ENCODE data around the gene ARHGAP40.

GRCh38 chr20:38625896-38626295 lies 24.3 kb downstream of the ARHGAP40 start:
- TF ChIP-seq SLC30A9 (CRISPR knock-in tag; IDR thresholded peaks at IDR 0.05) (no peak), POLR2A (conservative IDR thresholded peaks at IDR 0.05) (no peak), SMC3 (conservative IDR thresholded peaks at IDR 0.05; ENCODE audit: insufficient read depth, low read depth, low read length) (no peak), RAD21 (CRISPR knock-in tag; conservative IDR thresholded peaks at IDR 0.05 in 1 of 2, IDR thresholded peaks at IDR 0.05 in 1 of 2) (no peak), ZKSCAN8 (CRISPR knock-in tag; IDR thresholded peaks at IDR 0.05) (no peak), CTCF (IDR thresholded peaks at IDR 0.05 in 2 of 3, conservative IDR thresholded peaks at IDR 0.05 in 1 of 3; ENCODE audit: insufficient read depth in 2 of 3, low read depth in 1 of 3, low read length in 3 of 3) (no peak), NFIC (IDR thresholded peaks at IDR 0.05) (no peak)
- TF ChIP-seq, protein P1, sequence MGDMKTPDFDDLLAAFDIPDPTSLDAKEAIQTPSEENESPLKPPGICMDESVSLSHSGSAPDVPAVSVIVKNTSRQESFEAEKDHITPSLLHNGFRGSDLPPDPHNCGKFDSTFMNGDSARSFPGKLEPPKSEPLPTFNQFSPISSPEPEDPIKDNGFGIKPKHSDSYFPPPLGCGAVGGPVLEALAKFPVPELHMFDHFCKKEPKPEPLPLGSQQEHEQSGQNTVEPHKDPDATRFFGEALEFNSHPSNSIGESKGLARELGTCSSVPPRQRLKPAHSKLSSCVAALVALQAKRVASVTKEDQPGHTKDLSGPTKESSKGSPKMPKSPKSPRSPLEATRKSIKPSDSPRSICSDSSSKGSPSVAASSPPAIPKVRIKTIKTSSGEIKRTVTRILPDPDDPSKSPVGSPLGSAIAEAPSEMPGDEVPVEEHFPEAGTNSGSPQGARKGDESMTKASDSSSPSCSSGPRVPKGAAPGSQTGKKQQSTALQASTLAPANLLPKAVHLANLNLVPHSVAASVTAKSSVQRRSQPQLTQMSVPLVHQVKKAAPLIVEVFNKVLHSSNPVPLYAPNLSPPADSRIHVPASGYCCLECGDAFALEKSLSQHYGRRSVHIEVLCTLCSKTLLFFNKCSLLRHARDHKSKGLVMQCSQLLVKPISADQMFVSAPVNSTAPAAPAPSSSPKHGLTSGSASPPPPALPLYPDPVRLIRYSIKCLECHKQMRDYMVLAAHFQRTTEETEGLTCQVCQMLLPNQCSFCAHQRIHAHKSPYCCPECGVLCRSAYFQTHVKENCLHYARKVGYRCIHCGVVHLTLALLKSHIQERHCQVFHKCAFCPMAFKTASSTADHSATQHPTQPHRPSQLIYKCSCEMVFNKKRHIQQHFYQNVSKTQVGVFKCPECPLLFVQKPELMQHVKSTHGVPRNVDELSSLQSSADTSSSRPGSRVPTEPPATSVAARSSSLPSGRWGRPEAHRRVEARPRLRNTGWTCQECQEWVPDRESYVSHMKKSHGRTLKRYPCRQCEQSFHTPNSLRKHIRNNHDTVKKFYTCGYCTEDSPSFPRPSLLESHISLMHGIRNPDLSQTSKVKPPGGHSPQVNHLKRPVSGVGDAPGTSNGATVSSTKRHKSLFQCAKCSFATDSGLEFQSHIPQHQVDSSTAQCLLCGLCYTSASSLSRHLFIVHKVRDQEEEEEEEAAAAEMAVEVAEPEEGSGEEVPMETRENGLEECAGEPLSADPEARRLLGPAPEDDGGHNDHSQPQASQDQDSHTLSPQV (IDR thresholded peaks at IDR 0.05): no peak

All from K562 (cell line).